T1000 (cell line): ENCODE measurements around the gene ACSS1.

Experiments used
- DNase-seq: peaks from one replicate; lab custom pipeline; 2025; ENCODE audit warnings: mixed read lengths; lab: John Stamatoyannopoulos, UW

The ACSS1 gene

DNA sequence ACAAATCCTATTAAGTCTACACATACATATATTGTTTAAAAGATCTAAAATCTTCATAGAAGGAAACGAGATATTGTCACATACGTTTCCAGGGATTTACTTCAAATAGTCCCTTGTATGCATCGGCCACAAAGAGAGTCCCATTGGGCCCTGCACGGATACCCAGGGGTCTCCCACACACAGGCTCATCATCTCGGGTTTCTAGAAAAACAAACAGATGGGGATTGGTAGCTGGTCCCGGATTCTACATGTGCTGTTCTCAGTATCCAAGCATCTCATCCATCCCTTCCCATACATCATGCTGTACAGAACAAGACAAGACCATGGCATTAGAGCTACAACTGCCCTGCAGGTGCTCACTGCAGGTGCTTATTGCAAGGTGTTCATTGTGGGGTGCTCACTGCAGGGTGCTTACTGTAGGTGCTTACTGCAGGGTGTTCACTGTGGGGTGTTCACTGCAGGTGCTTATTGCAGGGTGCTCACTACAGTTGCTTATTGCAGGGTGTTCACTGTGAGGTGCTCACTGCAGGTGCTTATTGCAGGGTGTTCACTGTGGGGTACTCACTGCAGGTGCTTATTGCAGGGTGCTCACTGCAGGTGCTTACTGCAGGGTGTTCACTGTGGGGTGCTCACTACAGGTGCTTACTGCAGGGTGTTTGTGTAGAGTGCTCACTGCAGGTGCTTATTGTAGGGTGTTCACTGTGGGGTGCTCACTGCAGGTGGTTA lies 86.4 kb downstream of the ACSS1 start:
- no peak for DNase-seq

DNA sequence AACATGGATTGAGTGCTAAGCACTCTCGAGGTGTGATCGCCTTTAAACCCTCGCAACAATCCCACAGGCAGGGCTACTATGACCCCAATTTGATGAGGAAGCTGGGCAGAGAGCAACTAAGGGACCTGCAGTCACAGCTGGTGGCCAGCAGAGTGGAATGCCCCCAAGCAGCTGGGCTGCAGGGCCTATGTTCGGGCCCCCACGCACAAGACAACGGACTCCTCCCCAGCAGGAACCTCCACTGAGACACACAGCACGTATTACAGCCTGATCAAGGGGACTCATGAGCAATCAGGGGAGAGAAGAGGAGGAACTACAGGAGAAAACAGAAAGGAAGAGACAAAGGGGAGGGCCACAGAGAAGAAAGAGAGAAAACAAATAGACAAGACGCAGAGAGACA lies 87.2 kb downstream of the ACSS1 start:
- DNase-seq = no peak

DNA sequence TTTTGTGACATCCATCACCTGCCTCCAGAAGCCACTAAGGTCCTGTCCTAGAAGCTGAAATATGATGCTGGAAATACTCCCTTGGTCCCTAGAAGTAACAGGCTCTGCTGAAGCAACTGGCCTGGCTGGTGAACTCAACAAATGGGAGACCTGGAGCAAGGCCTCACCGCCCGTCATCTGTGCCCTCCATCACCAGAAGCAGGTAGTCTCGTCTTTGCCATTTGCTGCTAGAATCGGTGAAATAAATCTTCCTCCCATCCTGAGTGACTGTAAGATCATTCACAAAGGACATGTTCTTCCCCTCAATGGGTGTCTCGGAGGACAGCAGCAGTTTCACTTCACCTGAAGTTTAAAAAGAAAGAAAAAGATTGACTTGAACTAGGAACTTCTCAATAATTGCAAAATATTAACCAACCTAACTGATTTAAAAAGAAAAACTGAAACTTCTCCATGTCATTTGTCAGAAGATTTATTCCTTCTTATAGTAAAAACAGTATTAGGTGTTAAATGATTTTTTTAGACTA lies 87.8 kb downstream of the ACSS1 start:
- no peak for DNase-seq

DNA sequence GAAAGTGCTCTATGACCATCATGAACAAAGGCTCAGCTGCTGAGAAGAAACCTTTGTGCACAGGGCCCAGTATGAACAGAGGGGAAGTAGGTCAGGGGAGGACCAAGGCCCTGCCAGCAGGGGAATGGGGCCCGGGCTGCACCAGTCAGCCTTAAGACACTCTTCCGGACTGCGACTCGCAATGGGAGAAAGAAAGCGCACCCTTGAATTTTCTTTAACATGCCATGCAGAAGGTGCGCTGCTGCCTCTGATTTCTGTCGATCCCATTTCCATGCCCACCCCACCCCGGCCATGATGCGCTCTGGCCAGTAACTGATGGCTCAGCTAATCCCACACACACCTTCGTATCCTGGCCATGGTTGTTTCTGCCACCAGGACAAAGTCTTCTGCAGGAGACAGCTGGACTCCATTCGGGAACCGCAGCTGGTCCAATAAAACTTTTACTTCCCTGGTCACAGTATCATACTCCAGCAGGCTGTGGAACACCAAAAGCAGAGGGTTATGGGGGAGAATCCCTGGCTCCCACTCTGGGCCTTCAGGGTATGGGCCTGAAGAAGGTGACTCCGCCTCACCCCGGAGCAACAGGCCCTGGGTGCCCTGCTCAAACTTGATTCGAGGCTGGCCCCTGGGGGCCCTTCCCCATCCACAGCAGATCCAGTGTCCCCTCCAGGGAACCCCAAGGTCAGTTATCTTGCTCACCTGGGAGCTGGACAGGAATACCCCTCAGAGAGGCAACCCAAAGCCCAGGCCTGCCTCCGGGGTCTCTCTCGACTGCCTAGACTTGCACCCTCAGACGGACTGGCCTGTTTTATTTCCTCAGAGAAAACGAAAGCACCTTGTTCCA lies 88.5 kb downstream of the ACSS1 start:
- no peak for DNase-seq

DNA sequence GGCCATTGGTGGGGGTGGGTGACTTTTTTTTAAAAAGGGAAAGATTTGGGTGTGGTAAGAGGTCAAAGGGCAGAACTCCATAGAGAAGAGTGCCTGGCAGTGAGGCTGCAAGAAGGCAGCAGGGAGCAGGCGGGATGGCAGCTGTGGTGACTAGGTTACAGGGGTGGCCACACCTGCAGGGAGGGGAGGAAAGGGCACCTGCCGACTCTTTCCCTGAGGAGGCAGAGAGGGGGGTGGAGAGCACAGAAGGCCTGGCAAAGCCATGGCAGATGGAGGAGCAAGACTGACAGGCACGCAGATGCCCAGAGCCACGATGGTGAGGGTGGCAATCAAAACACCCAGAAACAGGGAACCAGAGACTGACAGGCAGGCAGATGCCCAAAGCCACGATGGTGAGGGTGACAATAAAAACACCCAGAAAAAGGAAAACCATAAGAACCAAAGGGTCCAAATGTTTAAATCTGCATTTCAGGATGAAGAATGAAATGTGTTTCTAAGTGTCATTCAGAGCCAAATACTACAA lies 89.6 kb downstream of the ACSS1 start:
- no peak for DNase-seq

DNA sequence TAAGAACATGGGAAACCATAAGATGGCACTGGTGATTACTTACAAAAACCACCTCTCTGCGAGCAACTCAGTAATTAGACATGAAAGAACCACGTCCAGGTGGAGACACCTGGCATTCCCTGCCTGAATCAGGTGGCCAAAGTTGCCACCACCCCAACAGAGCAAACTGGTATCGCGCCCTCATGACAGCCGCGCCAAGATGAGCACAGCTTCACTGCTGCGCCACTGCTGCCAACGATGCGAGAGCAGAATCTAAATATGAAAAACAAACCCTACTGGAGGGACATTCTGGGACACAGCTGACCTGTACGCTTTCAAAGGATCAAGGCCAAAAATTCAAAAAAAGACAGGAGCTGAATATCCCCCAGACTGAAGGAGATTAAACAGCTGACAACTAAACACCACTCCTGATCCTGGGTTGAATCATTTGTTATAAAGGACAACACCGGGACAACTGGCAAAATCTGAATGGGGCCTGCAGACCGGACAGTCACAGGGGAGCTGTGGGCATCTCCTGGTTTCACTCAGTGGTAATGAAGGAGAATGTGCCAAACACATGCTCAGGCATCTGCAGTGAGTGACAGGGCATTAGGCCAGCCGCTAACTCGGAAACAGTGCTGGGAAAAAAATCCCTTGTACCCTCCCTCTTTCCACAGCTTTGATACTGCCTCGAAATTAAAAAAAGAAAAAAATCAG lies 91.5 kb downstream of the ACSS1 start:
- no peak for DNase-seq

DNA sequence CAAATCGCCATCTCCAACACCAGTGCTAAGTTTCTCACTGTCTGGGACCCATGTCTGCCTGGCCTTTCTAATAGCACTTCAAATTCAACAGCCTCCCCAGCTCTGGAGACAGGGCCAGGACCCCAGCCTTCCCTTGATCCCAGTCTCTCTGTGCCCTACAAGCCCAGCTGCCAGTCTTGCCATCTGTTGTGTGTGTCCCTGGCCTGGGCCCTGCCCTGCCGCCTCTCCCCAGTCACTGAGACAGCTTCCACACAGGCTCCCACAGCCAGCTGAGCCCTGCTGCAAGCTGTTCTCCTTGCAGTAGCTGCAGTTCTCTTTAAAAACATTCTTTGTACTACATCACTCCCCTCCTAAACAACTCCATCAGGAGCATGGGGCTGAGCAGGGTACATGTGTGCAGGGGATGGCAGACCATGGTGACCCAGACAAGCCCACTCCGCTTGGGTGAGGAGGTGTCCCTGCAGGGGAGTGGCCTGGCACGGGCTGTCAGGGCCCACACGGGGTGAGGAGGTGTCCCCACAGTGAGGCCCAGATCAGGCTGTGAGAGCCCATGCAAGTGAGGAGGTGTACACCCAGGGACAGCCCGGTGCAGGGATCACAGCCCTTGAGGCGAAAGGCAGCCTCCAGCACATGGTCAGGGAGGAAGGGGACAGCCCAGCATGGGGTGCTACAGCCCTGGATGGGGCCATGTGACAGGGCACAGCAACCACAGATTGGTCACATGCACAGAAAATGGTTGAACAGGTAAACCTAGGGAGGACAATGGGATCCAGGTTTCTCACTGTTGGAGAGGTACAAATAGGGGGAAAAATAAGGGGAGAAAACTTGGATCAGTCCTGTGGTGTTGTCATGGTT lies 92.6 kb downstream of the ACSS1 start:
- DNase-seq = no peak

DNA sequence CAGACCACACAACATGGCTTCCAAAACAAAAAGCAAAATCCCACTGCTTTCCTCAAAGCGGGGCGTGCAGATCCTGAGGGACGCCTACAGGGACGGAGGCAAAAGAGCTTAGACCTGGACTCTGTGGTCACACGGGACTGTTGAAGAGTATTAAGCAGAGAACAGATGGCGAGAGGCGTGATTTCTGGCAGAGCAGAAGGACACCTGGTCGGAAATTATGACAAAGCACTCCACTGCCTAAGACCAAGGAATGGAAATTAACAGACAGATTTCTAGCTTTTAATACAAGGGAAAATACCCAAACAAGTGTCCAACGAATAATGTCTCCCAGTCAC lies 93.5 kb downstream of the ACSS1 start:
- no peak for DNase-seq

DNA sequence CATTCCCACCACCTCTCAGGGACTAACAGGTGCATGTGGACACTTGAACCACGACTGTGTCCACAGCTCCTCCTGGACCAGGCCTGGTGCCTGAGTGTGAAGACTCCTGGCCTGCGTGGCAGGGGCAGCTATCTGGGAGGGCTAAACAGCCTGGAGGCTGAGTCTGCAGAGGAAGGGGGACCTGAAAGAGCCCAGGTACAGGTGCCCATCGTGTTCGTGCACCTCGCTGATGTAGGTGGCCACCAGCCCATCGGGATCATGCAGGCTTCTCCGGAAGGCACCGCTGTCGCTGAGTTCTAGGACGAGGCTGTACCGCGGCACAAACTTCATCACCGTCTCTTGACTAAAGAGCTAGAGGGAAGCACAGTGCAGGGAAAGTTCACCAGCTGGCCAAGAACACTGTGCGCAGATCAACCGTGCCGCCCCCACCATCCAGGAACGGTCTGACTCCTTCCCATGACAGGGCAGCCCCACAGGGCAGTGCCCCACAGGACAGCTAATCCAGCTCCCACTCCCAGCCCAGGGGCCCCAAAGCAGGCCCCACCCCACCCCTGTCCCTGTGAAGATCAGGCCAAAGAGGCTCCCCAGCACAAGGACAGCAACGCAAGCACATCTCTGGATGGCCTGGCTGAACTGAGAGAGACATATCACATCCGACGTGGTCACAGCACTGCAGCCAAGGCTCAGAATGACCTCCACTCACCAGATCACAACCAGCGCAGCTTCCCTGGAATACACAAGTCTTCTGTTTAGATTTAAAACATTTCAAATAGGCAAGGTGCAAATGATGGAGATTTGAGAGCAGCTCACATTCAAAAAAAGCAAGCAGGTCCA lies 94.0 kb downstream of the ACSS1 start:
- DNase-seq = no peak

DNA sequence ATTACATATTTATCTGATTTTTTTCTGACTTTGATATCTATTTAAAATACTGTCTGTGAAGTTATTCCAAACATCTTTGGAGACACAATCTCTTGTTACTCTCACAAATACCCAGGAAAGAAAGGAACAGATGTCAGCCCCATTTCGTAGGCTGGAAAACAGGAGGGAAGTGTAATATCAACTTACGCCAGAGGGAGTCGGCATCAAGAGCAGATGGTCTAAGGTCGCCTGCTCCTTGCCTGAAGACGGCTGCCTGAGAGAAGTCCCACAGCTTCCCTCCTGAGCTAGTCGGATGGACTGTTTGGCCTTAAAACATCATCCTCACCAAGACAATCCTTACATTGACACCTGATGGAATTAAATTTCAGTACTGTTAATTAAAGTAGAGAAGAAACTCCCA lies 95.4 kb downstream of the ACSS1 start:
- no peak for DNase-seq

DNA sequence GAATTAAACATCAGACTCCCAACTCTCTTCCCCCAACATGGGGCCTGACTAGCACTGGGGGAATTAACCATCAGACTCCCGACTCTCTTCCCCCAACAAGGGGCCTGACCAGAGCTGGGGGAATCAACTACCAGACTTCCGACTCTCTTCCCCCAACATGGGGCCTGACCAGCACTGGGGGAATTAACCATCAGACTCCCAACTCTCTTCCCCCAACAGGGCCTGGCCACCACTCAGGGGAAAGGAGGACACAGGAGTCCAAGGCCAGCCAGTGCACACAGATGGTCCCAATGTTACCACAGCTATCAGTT lies 95.8 kb downstream of the ACSS1 start:
- no peak for DNase-seq

DNA sequence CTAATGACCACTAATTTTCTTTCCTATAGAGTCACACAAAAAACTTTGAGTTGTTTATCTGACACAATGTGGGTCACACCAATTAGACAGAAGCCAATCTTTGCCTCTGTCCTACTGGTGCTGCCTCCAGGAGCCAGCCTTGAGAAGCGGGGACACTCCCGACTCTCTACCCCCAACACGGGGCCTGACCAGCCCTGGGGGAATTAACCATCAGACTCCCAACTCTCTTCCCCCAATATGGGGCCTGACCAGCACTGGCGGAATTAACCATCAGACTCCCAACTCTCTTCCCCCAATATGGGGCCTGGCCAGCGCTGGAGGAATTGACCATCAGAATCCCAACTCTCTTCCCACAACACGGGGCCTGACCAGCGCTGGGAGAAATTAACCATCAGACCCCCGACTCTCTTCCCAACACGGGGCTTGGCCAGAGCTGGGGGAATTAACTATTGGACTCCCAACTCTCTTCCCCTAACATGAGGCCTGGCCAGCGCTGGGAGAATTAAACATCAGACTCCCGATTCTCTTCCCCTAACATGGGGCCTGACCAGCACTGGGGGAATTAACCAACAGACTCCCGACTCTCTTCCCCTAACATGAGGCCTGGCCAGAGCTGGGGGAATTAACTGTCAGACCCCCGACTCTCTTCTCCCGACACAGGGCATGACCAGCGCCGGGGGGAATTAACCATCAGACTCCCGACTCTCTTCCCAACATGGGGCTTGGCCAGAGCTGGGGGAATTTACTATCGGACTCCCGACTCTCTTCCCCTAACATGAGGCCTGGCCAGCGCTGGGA lies 96.4 kb downstream of the ACSS1 start:
- no peak for DNase-seq

DNA sequence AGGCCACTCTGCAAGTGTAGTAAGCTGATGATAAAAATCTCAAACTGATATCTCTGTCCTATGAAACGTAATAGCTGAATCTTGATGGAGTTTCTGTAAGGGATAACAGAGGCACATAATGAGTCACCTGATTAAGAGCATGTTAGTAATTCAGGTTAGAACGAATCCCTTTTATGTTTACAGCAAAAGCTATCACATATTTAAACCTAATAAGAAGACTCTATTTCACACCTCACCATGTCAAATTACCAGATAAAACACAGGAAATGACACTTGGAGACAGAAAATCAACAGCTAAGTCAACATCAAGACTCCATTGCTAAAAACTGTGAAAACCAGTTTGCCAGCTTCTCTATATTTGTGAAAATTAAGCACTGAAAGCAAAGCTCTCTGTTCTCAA lies 97.1 kb downstream of the ACSS1 start:
- no peak for DNase-seq

DNA sequence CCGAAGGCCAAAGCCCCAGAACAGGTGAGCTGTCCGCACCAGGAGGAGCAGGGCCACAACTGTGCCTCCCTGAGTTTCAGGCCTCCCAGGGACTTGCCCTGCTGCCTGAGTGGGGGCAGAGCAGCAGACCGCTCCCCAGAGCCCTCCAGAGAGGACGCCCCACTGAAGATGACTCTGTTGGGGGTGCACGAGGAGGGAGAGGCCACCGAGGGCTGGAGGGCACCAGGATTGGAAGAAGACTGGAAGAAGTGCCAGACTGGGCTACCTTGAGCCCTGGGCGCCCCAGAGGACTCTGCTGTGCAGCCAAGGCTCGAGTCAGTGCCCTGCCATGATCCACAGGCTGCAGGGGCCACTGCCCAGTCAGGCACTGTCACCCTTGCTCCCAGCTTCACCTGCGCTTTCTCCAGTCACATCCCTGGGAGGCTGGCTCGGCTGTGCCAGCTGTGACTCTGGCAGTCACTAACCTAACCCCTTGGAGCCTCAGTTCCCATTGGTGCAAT lies 97.6 kb downstream of the ACSS1 start:
- no peak for DNase-seq

DNA sequence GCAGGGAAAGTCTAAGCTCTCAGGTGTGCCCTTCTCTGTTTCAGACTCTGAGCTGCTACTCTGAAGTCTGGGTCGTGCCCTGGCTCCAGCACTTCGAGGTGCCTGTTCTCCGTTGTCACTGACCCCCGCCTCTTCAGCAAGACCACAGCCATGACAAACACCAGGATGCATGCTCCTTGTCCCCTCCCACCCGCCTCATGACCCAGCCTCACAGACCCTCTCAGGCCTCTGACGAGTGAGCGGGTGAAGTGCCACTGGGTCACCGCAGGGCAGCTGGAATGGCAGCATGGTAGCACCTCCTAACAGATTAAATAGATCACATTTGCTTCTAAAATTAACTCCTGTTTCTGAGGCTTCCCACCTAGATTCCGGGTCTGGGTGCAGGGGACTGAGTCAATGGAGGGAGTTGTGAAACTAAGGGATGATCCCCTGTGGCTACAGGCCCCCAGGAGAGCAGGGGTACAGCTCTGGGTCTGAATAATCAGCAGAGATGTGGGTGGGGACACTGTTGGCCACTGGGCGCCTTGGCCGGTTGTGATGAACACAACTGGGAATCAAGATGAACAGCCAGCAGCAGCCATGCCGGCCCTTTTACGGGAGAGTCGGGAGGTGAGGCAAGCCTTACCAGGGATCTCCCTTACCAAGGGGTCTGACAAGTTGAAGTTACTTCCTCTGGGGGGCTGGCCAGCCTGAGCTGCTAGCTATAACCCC lies 98.2 kb downstream of the ACSS1 start:
- no peak for DNase-seq

DNA sequence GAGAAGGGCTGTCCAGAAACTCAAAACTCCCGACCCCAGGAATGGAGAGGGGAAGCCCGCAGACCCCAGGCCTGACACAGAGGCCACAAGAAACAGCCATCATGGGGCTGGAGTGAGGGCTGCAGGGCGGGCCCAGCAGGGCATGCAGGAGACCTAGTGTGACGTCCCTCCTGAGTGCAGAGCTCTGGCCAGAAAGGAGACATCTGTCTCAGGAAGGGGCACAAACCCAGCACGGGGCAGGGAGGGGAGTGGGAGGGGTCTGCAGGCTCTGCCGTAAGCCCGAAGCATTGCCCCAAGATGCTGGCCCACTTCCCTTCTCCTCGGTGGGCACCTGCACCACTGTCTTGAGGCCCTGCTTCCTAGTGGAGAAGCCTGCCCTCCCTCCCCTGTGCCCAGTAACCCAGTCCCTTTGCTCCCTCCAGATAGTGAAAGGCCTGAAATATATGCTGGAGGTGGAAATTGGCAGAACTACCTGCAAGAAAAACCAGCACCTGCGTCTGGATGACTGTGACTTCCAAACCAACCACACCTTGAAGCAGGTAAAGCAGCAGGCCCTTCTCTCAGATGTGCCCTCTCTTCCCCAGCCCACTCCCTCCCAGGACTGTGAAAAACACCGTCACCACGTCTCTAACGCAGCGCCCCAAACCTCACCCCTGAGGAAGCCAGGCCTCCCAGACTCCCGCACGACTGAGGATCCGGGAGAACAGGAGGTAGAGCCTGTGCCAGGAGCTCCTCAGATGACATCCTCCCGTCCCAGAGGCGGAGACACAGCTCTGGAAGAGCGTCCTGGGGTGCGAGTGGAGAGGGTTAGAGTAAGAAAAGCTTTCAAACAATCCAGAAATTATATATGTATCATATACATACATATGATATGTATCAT lies 99.2 kb downstream of the ACSS1 start:
- DNase-seq = no peak

DNA sequence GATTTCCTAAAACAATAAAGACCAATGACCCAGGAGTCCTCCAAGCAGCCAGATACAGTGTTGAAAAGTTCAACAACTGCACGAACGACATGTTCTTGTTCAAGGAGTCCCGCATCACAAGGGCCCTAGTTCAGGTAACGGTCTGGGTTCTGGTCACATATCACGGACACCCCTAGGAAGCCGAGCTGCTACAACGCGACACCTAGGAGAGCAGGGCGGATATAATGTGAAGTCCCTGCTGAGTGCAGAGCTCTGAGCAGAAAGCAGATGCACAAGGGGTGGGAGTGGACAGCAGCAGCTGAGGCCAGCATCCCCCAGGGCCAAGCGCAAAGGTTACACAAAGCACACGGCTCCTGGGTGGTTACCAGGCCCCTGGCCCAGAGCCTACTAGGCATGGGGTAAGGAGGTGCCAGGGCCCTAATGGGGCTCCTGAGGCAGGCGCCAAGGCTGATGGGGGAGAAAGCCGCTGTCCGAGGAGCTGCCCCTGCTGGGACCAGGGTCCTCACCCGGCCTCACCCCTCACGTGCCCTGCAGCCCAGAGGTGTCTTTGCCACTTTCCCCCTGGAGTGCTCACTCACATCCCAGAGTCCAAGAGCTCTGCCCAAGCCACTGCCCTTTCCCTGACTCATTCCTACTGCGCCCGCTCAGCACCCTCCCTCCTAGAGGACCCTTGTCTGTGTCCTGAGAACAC lies 100.5 kb downstream of the ACSS1 start:
- DNase-seq = no peak
